Heart left ventricle (tissue), 13 donors: Measurements from ENCODE around the gene ALX3.

Experiments used
- CTCF ChIP-seq, 12 donors: fragments of 200-600 bp; sonication (generic) in 4 of 12; IDR thresholded peaks; one replicate each; pipeline versions ENCODE4 v1.5.0 to v1.8.0; 2018 to 2022; ENCODE audit warnings: antibody characterized with exemption in 12 of 12, mild to moderate bottlenecking in 5 of 12
- POLR2A ChIP-seq, 2 donors: fragments of 450-650 bp; IDR thresholded peaks; one replicate each; pipeline ENCODE4 v1.6.1; 2017; ENCODE audit warnings: antibody characterized with exemption in 2 of 2, mild to moderate bottlenecking in 2 of 2, moderate library complexity in 2 of 2
- donor health status: ischemic (EF 13 %, LVEDD 7.1; RV severe dilation, severe dysfunction).
- donor health status: DM: no; HTN: yes; CAD: no.
- donor health status: DM: no; HTN: no; CAD: no.
- donor health status: ischemic (EF 25% LVEDD 6.9; RV normal size, moderate dysfunction).
- donor health status: ischemic (EF 25% LVEDD 5.7; RV mildly dilated, moderate dysfunction).
- donor health status: ischemic (EF 35%, LVEDD 5.7; RV mildly dilated, moderate dysfunction).
- donor health status: nonischemic (EF 11% LVEDD 7.7; RV severe dilation, severe dysfunction).
- donor health status: DM: yes; HTN: yes; CAD: no.
- donor health status: PGD.
- donor health status: ischemic (EF 29% LVEDD 5.4; RV normal size, mild dysfunction).
- donor health status: nonischemic (EF 23%, LVEDD 6.1; RV moderate dilation, normal function).

- TF ChIP-seq CTCF (IDR thresholded peaks at IDR 0.05) (no peak), POLR2A (IDR thresholded peaks at IDR 0.05) (no peak)
These were observed 19.2 kb downstream of the ALX3 start for GRCh38 chr1:110051262-110051648.
